GM21390 (cell line): ENCODE data around the gene DERA.

Source experiments
- ATAC-seq: cut with Tn5 transposase; IDR thresholded peaks from one replicate; pipeline ENCODE4 v1.9.1; 2021; ENCODE audit not compliant: unreplicated experiment

Gene DERA

DNA sequence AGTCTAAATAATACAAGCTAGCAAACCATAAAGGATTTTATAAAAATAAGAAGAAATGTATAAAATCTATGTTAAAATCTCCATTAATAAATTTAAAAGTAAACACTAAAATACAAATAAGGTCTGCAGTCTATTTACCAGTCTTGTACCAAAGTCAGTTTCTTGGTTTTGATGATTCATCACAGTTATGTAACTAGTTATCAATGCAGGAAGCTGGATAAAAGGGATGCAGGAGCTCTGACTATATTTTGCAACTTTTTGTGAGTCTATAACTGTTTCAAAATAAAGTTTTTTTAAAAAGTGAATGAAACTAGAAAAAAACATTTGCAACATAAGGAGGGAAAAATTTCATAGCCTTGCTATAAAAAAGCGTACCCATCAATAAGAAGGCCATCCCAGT, 151.5 kb downstream of the DERA start:
- ATAC-seq, result no peak

DNA sequence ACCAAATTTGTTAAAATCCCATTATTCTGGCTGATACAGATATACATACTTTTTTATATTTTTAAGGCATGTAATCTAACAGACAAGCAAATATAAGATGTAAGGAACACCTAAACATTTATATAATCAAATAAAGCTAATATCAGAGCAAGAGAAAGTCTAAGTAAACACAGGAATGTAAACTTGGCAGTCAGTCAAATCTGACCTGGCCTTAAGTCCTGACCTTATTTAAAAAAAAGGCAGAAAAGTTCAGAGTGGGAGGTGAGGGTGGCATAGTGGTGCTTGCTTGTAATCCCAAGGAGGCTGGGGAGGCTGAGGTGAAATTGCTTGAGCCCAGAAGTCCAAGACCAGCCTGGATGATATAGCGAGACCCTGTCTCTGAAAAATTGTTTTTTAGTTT, 152.6 kb downstream of the DERA start:
- ATAC-seq, result no peak

GRCh38 chr12:16070113-16070512, 159.0 kb downstream of the DERA start:
- no peak for ATAC-seq

DNA sequence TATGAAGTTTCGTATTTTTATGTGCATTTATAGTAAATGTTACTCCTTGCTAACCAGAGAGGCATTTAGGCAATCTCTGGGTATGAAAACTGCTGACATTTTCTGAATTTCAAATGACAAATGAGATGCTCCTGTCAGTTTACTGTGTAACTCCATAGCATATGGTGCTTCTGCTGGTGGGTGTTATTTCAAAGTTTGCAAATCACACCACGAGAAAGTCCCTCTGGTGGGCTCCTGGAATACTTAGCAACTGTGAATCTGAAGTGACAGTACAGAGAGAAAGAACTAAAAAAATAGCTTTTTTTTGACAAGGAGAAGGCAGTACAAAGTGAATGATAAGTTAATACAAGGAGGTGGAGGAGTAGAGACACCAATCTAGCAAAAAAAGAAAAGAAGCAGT, 161.5 kb downstream of the DERA start:
- ATAC-seq, result no peak

GRCh38 chr12:16074894-16075293, 163.8 kb downstream of the DERA start:
- no peak for ATAC-seq

GRCh38 chr12:16075887-16076286, 164.8 kb downstream of the DERA start:
- ATAC-seq, result no peak

DNA sequence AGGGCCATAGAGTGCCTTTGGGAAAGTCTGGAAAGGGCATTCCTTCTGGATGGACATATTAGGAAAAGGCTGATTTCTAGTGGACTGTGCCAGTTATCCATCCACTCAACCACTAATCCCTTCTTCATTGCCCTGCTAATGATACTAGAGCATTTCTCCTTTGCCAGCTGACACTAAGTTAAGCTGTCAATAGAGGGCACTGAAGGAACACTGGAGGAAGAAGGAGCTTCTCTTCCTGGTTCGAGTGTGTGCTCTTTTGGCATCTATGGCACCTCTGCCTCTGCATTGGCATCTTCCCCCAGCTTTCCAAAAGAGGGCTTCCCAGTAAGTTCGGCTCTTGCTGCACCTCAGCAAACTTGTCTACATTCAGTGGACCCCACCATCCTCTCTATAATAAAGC, 165.4 kb downstream of the DERA start:
- no peak for ATAC-seq

GRCh38 chr12:16076970-16077522, 165.9 kb downstream of the DERA start:
- ATAC-seq, result no peak

GRCh38 chr12:16086462-16086861, 175.3 kb downstream of the DERA start:
- ATAC-seq, result no peak

GRCh38 chr12:16086942-16087341, 175.8 kb downstream of the DERA start:
- no peak for ATAC-seq
